ENCODE measurements around the gene NTN1. TPM values are rescaled to one million over a fixed set of nuclear protein-coding genes. Genes with fewer than 3 reads are reported as not detected.

Gene NTN1
- polyA plus RNA-seq, 1 donor from 2014 or later: 16.2 TPM

GRCh38 chr17:9233761-9234160 is 212.5 kb downstream of the NTN1 start:
- no peaks in the 10 kb centered on the region for H3K79me2 ChIP-seq (replicated peaks; ENCODE audit: insufficient read depth, low read length)
- no peak overlapping the region for H3K27ac ChIP-seq (ENCODE audit: low read length)
- H4K20me1 ChIP-seq (ENCODE audit: insufficient read depth): no peaks in the 10 kb centered on the region
- H3K9ac ChIP-seq (ENCODE audit: low read length): no peak overlapping the region
- H3K4me2 ChIP-seq (ENCODE audit: low read length): no peak overlapping the region
- H3K36me3 ChIP-seq (ENCODE audit: insufficient read depth, low read length): no peaks in the 10 kb centered on the region
- no peaks in the 10 kb centered on the region for H3K9me2 ChIP-seq (ENCODE audit: insufficient read depth, low read length)
- no peaks in the 10 kb centered on the region for H3K9me3 ChIP-seq (ENCODE audit: low read length)
- H3F3A ChIP-seq (ENCODE audit: insufficient read depth, low read length, poor library complexity, severe bottlenecking): no peaks in the 10 kb centered on the region
- no peak for TF ChIP-seq EP300 (conservative IDR thresholded peaks at IDR 0.05; ENCODE audit: poor library complexity, severe bottlenecking)
- no peak for TF ChIP-seq SMC3 (conservative IDR thresholded peaks at IDR 0.05; ENCODE audit: poor library complexity)
- no peak for TF ChIP-seq RAD21 (conservative IDR thresholded peaks at IDR 0.05)
- TF ChIP-seq EZH2 (IDR thresholded peaks at IDR 0.05; ENCODE audit: borderline replicate concordance, insufficient read depth, low read length, poor library complexity, severe bottlenecking): no peak
- H3K27me3 ChIP-seq (ENCODE audit: insufficient read depth, low read depth, low read length): no peaks in the 10 kb centered on the region
- no peak overlapping the region for H2AFZ ChIP-seq (ENCODE audit: low read depth, low read length)
- no peak overlapping the region for H3K4me3 ChIP-seq (ENCODE audit: low read length)

- no peak overlapping the region for H3K4me3 ChIP-seq (ENCODE audit: low read length)
- H3K9ac ChIP-seq (ENCODE audit: low read length): no peak overlapping the region
- H3K36me3 ChIP-seq (ENCODE audit: insufficient read depth, low read length): no peaks in the 10 kb centered on the region
- no peaks in the 10 kb centered on the region for H3K79me2 ChIP-seq (replicated peaks; ENCODE audit: insufficient read depth, low read length)
- H2AFZ ChIP-seq (ENCODE audit: low read depth, low read length): no peak overlapping the region
- H3K27ac ChIP-seq (ENCODE audit: low read length): no peak overlapping the region
- TF ChIP-seq REST (IDR thresholded peaks at IDR 0.05; ENCODE audit: borderline replicate concordance) (no peak), CTCF (IDR thresholded peaks at IDR 0.05; ENCODE audit: poor library complexity, severe bottlenecking) (no peak), EZH2 (IDR thresholded peaks at IDR 0.05; ENCODE audit: borderline replicate concordance, insufficient read depth, low read length, poor library complexity, severe bottlenecking) (no peak), RAD21 (conservative IDR thresholded peaks at IDR 0.05) (no peak), MXI1 (conservative IDR thresholded peaks at IDR 0.05; ENCODE audit: poor library complexity, severe bottlenecking) (no peak), TAF1 (IDR thresholded peaks at IDR 0.05; ENCODE audit: low read depth) (no peak), POLR2AphosphoS5 (IDR thresholded peaks at IDR 0.05) (no peak), EP300 (conservative IDR thresholded peaks at IDR 0.05; ENCODE audit: poor library complexity, severe bottlenecking) (no peak), SMC3 (conservative IDR thresholded peaks at IDR 0.05; ENCODE audit: poor library complexity) (no peak)
- H3F3A ChIP-seq (ENCODE audit: insufficient read depth, low read length, poor library complexity, severe bottlenecking): no peaks in the 10 kb centered on the region
- no peaks in the 10 kb centered on the region for H3K9me3 ChIP-seq (ENCODE audit: low read length)
- H3K4me2 ChIP-seq (ENCODE audit: low read length): no peak overlapping the region
- no peaks in the 10 kb centered on the region for H4K20me1 ChIP-seq (ENCODE audit: insufficient read depth)
- H3K27me3 ChIP-seq (ENCODE audit: insufficient read depth, low read depth, low read length): no peaks in the 10 kb centered on the region
- no peaks in the 10 kb centered on the region for H3K9me2 ChIP-seq (ENCODE audit: insufficient read depth, low read length)
These were observed 213.2 kb downstream of the NTN1 start for GRCh38 chr17:9234389-9234945.

All from neural cell (in vitro differentiated cells).